Measurements from ENCODE around the gene VWA1.

GRCh38 chr1:1427106-1427819, 8.2 kb upstream of the VWA1 start:
- TF ChIP-seq CEBPB (IDR thresholded peaks at IDR 0.05; ENCODE audit: low read depth, low read length), result no peak
- TF ChIP-seq CTCF (conservative IDR thresholded peaks at IDR 0.05; ENCODE audit: low read depth, low read length), result no peak
- TF ChIP-seq MAZ (IDR thresholded peaks at IDR 0.05; ENCODE audit: borderline replicate concordance, low read depth, low read length), result no peak
- no peak for TF ChIP-seq USF2 (IDR thresholded peaks at IDR 0.05; ENCODE audit: low read depth, low read length)
- TF ChIP-seq MXI1 (IDR thresholded peaks at IDR 0.05; ENCODE audit: borderline replicate concordance, low read depth, low read length), result no peak
- TF ChIP-seq CHD1 (IDR thresholded peaks at IDR 0.05; ENCODE audit: low read depth, low read length), result no peak
- no peak for TF ChIP-seq POLR2A (IDR thresholded peaks at IDR 0.05; ENCODE audit: low read depth, low read length)
- no peak for TF ChIP-seq BHLHE40 (IDR thresholded peaks at IDR 0.05; ENCODE audit: low read depth, low read length)
- TF ChIP-seq SMC3 (IDR thresholded peaks at IDR 0.05; ENCODE audit: low read depth, low read length), result no peak

Data from IMR-90 (cell line).